ENCODE data around the gene LHX3. TPM values are rescaled to one million over a fixed set of nuclear protein-coding genes. Genes with fewer than 3 reads are reported as not detected.

The LHX3 gene
- total RNA-seq, 2 donors from 2014 or later: not detected

GRCh38 chr9:136192289-136193126 lies 12.4 kb downstream of the LHX3 start:
- H3K27me3 ChIP-seq (replicated peaks; ENCODE audit: insufficient read depth): peaks cover 7% of the 10 kb centered on the region
- ATAC-seq (ENCODE audit: insufficient number of reproducible peaks, low FRiP score, low read depth) (no peak), DNase-seq (ENCODE audit: low spot score) (no peak)
- TF ChIP-seq CTCF (IDR thresholded peaks at IDR 0.05): no peak
- H3K27ac ChIP-seq: no peak overlapping the region
- H3K4me1 ChIP-seq (ENCODE audit: control insufficient read depth in 1 of 2, low read depth in 2 of 2): no peaks in the 10 kb centered on the region
- no peaks in the 10 kb centered on the region for H3K9me3 ChIP-seq
- no peaks in the 10 kb centered on the region for H3K36me3 ChIP-seq
- no peak overlapping the region for H3K4me3 ChIP-seq

- no peak for TF ChIP-seq CTCF (IDR thresholded peaks at IDR 0.05)
- Histone ChIP-seq H3K27me3 (replicated peaks; ENCODE audit: insufficient read depth) (peaks cover 2% of the 10 kb centered on the region), H3K27ac (no peak overlapping the region)
Measured at GRCh38 chr9:136191960-136192286, 13.0 kb downstream of the LHX3 start.

GRCh38 chr9:136191099-136191959 lies 13.6 kb downstream of the LHX3 start:
- ATAC-seq (ENCODE audit: insufficient number of reproducible peaks, low FRiP score, low read depth) (no peak), DNase-seq (ENCODE audit: low spot score) (no peak)
- Histone ChIP-seq H3K27me3 (replicated peaks; ENCODE audit: insufficient read depth) (no peaks in the 10 kb centered on the region), H3K36me3 (no peaks in the 10 kb centered on the region), H3K27ac (no peak overlapping the region), H3K4me3 (no peak overlapping the region), H3K4me1 (ENCODE audit: control insufficient read depth in 1 of 2, low read depth in 2 of 2) (no peaks in the 10 kb centered on the region), H3K9me3 (no peaks in the 10 kb centered on the region)
- no peak for TF ChIP-seq CTCF (IDR thresholded peaks at IDR 0.05)

More at GRCh38 chr9:136191960-136192286, 13.0 kb downstream of the LHX3 start:
- no peaks in the 10 kb centered on the region for H3K9me3 ChIP-seq
- ATAC-seq (ENCODE audit: insufficient number of reproducible peaks, low FRiP score, low read depth): no peak
- H3K36me3 ChIP-seq: no peaks in the 10 kb centered on the region
- no peak for DNase-seq (ENCODE audit: low spot score)
- H3K4me1 ChIP-seq (ENCODE audit: control insufficient read depth in 1 of 2, low read depth in 2 of 2): no peaks in the 10 kb centered on the region
- no peak overlapping the region for H3K4me3 ChIP-seq

- Histone ChIP-seq H3K9me3 (no peaks in the 10 kb centered on the region), H3K4me1 (ENCODE audit: control insufficient read depth in 1 of 2, low read depth in 2 of 2) (no peaks in the 10 kb centered on the region), H3K27ac (no peak overlapping the region), H3K36me3 (no peaks in the 10 kb centered on the region), H3K27me3 (replicated peaks; ENCODE audit: insufficient read depth) (no peaks in the 10 kb centered on the region), H3K4me3 (no peak overlapping the region)
- DNase-seq (ENCODE audit: low spot score) (no peak), ATAC-seq (ENCODE audit: insufficient number of reproducible peaks, low FRiP score, low read depth) (no peak)
- TF ChIP-seq CTCF (IDR thresholded peaks at IDR 0.05): no peak
Measured at GRCh38 chr9:136190656-136191055, 14.3 kb downstream of the LHX3 start.

- H3K36me3 ChIP-seq: no peaks in the 10 kb centered on the region
- H3K9me3 ChIP-seq: no peaks in the 10 kb centered on the region
- H3K27me3 ChIP-seq (replicated peaks; ENCODE audit: insufficient read depth): no peaks in the 10 kb centered on the region
- no peaks in the 10 kb centered on the region for H3K4me1 ChIP-seq (ENCODE audit: control insufficient read depth in 1 of 2, low read depth in 2 of 2)
- no peak overlapping the region for H3K27ac ChIP-seq
- DNase-seq (ENCODE audit: low spot score): no peak
- no peak for ATAC-seq (ENCODE audit: insufficient number of reproducible peaks, low FRiP score, low read depth)
- TF ChIP-seq CTCF (IDR thresholded peaks at IDR 0.05): no peak
- H3K4me3 ChIP-seq: no peak overlapping the region
Measured at GRCh38 chr9:136190237-136190601, 14.7 kb downstream of the LHX3 start.
